Left renal pelvis (tissue), 4 donors: ENCODE measurements around the gene KLHL29. TPM values are rescaled to one million over a fixed set of nuclear protein-coding genes. Genes with fewer than 3 reads are reported as not detected.

Experiments
- DNase-seq, 4 donors: peaks; one replicate each; pipeline ENCODE4 v3.0.0-alpha.2; 2013; ENCODE audit warnings: low read depth in 4 of 4, low spot score in 3 of 4
- polyA plus RNA-seq, 4 donors: library from polyadenylated mRNA; unstranded; fragments of 120-200 nt; gene quantifications; one replicate each; pipeline ENCODE4 v1.2.1, GENCODE V29; 2013; ENCODE audit not compliant: insufficient read length in 4 of 4

Gene KLHL29
- polyA plus RNA-seq, 4 donors = 7.5 to 11.6 (median 11.1) TPM

DNA sequence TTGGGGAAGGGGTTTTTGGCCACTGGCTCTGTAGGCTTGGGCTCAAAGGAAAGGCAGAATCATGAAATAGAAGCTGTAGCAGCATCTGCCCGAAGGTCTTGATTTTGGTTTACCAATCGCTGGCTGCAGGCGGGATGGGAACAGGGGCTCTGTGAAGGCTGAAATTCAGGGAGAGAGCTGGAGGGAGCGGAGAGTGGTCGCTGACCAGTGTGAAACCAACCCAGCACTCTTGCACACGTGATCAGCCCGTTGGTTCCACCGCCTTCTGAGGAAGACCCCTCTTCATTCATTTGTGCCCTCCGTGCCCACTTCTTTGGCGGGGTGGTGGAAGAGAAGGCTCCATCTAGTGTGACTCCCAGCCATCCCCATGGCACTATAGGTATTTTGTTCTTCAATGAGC is 82.6 kb downstream of the KLHL29 start:
- DNase-seq = no peak

DNA sequence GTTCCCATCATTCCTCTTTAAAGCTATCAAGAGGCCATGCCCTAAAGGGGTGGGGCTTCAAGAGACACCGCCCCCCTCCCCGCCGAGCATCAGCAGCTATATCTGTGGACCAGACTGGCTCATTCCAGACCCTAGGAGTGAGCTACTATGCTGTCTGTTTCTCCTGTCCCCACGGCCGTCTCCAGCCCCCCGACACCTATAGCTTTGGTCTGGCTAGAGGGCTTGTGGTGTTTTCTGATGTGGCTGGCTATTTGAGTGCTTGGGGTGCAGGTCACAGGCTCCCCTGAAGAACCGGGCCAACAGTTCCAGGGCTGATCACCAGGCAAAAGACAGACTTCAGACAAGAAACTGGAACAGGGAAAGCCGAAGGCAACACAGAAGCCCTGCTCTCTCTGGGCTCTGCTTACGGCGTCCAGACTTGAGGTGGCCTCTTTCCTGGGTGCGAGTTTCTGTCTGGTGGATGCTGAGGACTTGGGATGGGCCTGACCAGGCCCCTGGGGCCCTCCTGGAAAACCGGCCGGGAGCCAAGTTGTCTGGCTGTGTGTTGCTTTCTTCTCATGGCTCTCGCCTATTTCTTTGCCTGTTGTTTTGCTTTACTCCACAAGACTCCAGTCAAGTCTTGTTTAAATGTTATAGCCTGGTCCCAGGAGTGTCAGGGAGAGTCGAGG is 83.6 kb downstream of the KLHL29 start:
- DNase-seq = no peak

DNA sequence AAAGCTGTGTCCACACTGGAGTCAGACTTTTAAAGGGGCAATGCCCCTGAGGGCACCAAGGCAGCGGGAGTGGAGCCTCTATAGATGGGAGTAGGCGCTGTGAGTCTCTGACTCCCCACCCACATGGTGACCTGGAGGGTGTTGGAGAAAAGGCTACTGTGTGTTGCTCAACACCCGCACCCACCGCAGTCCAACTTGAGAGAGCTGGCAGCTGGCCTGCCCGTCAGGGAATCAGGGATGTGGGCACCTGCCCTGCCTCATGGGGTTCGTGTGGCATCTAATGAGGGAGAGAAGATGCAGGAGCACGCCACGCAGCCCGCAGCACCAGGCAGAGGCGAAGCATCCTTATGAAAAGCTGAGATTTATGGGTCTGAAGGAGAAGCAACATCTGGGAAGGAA is 84.2 kb downstream of the KLHL29 start:
- no peak for DNase-seq

DNA sequence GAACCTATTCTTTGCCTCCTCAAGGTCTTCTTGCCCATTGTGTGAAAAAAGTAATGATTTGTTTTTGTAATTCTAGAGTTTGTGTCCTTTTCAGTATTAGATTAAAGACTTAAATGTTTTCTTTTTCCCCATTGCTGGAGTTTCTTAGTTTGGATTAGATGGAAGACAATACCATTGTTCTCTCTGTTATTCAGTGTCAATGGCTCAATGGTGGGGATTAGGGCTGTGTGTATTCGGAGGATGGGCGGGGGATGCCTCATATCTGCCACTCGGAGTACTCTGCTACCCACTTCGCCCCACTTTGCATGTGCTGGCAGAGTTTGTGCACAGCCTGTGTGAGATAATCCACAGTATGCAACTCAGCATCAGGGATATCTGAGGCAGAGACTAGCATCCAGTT is 90.1 kb downstream of the KLHL29 start:
- no peak for DNase-seq

DNA sequence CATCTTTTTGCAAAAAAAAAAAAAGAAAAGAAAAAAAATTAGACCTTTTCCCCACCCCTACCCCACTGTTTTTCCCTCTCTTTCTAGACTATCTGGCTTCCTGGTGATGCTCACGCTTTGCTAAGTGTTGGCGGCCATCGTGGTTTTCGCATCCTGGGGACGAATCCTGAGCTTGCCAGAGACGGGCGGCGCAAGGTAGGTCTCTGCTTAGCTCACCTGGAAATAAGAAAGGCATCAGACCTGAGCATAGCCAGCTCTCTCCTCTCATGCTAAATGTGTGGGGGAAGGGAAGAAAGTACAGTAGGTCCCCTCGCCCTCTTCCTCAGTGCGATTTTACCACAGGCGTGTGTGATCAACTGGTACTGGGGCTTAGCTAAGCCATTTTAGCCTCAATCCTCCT is 90.5 kb downstream of the KLHL29 start:
- no peak for DNase-seq

DNA sequence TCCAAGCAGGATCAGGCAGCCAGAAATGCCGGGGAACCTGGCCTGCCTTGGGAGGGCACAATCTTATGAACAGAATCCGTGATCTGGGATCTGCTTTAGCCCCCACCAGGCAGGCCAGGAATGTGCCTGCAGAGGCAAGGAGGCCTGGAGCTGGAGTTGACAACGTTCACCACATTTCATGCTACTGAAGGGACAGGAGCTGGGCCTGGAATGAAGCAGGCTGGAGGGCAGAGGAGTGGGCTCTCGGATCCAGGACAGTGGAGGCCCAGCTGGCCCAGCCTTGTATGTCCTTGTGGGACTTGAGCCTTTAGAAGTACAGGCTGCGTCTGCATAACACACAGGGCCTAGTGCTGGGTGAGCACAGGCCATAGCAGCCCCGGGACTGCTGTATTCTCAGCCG is 91.8 kb downstream of the KLHL29 start:
- no peak for DNase-seq

DNA sequence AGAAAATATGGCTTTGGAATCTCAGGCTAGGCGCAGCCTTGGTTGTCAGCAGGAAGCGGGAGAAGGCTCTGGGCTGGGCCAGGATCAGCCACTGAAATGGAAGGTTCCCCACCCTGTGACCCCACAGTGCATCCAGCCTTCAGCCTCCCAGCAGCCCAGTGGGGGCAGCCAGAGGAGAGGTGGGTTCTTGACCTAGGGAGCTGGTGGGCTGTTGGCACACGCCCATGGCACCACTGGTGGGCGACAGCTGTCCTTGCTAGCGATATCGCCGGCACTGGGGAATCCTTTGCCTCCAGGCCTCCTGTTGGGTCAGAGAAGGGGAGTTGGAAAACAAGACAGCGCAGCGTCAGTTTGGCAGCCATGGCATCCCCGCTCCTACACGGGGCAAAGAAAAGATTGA is 92.4 kb downstream of the KLHL29 start:
- DNase-seq = no peak

DNA sequence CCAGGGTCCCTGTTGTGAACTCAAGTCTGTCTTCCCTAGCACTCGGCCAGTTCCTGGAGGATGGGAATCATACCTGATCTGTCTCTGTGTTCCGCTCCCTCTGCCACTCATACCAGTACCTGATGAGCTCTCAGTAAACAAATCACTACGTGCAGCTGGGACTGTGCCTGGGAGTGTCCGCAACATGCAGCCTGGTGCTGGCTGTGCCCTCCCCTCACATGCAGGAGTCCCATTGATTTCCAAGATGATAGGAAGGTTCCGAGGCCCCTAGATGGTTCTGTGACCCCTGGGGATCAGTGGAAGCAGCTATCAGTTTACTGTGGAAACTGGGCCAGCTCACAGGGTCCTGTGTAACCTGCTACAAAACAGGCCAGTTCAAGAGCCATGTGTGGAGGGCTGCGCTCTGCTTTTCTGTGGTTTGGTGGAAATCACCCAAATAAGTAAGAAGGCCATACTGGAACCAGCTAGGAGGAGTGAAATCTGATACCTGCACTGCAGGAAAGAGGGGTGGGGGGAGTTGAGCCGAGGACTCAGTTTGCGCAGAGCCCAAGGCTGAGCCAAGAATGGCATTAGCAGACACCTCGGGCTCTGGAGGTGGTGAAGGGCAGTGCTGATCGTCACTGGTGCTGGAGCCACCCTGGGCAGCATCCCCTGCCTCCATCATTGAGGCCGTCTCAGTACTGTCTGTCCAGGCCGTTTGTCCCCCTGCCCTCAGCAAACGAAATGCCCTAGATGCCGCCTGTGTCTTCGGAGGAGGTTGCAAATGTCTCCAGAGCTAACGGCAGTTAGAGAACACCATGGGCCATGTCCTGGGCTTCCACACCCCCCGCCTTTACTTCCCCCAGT is 93.3 kb downstream of the KLHL29 start:
- DNase-seq = no peak

DNA sequence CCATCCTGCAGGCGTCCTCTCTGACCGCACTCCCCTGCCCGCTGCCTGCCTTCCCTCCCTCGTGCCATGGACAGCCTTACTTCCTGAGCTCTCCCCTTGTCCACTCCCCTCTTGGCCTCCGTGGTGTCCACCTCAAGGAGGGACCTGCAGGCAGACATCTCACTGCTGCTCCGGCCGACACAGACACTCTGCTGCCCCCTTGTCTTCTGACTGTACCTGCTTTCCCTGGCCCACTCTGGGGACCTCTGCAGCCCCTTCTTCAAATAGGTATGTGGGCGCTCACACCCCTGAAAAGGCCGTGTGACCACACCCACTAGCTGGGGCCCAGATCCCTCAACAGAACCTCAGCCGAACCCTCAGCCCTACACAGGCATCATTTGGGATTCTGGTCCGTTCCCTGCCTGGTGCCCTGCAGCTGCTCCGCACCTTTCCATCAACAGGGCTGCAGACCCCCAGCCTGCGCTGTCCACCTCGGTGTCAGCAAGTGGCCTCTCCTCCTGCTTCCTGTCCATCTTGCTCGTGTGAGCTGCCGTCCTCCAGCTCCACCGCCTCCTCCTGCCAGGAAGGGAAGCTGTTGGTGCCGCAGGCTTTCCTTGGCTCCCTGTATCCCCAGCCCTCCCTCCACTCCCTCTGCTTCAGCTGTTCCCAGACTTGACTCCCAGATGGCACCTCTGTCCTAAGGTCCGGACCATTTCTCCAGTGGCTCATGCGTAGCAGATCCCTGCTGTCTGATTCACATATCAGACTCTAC is 94.1 kb downstream of the KLHL29 start:
- no peak for DNase-seq

DNA sequence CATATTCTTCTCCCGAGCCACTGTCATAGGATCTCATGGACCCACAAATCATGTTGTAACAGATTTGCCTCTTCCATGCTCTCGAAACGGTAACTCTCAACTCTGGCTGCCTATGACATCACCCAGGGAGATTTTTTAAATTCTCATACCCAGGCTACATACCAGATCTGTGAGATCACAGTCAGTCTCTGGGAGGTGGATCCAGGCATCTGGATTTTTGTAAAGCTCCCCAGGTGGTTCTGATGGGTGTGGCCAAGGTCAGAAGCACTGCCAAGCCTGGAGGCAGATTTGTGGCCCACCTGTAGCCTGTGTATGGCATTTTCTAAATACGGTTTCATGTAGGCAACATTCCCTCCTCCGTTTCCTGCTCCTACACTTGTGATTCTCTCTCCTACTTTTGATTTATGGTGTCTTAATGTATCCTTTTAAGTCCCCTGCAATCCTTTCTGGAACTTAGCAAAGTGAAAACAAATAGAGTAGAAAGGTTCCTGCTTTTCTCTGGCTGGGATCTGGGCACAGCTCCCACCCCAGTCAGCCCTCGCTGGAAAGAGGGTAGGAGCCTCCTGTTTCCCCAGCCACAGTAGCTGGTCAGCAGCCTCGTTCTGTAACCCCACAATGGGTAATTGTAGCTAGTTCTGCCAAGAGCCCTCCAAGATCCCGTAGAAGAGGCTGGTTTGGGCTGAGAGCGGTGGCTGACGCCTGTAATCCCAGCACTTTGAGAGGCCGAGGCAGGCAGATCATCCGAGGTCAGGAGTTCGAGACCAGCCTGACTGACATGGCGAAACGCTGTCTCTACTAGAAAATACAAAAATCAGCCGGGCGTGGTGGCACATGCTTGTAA is 96.2 kb downstream of the KLHL29 start:
- peak; percentile 18 to 62 (median 35) for DNase-seq

DNA sequence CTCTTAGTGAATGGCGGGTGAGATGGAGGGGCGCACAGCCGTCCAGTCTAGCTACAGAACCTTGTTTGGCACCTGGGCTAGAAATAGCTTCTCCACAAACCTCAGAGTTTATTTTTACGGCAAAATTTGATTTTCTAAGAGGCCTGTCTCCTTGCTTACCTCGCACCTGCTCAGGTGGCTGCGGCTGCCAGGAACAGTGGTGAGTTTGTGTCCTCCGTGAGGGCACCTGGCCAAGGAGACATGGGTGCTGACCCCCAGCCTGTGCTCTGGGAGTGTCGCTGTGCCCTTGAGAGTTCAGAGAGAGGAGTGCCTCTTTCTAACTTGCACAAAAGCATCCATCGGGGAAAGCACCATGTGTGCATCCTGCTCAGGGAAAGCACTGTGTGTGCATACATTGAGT is 97.2 kb downstream of the KLHL29 start:
- DNase-seq = no peak

DNA sequence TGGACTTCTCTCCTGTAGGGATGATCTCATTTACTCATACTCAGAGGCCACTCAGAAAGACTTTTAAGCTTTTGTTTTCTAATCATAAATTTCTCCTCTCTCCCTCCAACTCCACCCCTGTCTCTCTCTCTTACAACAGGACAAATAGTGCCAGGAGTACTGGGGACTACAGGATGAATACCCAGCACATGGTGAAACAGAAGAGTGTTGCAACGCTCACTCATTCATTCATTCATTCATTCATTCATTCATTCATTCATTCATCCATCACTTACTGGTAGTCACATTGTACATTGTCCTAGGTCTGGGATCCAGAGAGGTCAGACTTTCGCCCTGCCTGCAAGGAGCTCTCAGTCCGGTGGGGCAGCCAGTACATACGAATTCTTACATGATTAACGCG is 97.6 kb downstream of the KLHL29 start:
- DNase-seq = no peak

DNA sequence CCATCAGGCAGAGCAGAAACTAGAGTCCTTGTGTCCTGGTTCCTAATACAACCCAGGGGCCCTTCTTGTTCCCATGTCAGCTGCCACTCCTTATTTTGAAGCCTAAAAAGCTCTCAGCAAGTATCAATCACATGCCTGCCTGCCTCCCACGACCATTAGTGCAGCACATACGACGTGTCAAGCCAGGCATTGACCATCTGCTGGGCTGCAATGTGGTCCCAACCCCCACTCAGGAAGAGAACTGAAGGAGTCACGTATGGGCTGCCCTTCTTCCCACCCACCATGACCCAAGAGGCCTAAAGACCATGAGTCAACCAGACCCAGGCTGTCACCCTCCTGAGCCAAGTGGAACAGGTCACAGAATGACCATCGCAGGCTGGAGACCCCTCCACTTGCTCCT is 98.8 kb downstream of the KLHL29 start:
- DNase-seq = no peak

DNA sequence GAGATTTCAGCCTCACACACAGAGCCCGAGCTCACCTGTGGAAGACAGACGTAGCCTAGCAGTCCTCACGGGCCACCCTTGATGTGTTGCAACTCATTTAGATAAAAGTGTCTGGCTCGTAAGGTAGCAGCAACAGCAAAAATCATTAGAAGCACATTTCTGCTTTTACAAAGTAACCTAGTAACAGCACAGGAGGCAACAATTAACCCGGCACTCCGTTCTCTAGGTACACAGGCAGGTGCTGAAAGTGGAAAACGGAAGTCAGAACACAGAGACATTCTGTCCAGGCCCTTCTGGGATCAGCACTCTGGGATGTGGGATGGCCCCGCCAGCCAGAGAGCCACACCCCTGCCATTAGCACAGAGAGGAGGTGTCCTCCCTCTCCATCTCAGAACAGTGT is 99.3 kb downstream of the KLHL29 start:
- DNase-seq = no peak

DNA sequence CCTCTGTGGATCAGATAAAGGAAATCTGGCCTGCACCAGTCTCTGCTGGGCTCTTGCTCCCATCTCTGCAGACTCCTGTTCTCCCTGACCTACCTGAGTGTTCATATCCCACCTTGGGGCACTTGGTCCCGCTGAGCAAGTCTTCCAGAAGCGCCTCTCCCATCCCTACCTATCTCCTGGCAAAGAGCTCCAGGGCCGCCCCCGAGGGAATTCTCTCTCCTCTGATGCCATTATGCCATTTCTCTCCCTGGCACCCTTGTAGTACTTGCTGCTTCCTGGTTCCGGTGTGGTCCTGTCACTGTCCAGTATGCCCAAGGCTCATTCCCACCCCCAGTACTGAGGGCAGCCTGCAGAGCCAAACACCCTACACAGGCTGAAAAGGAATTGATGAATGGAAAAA is 99.8 kb downstream of the KLHL29 start:
- no peak for DNase-seq

DNA sequence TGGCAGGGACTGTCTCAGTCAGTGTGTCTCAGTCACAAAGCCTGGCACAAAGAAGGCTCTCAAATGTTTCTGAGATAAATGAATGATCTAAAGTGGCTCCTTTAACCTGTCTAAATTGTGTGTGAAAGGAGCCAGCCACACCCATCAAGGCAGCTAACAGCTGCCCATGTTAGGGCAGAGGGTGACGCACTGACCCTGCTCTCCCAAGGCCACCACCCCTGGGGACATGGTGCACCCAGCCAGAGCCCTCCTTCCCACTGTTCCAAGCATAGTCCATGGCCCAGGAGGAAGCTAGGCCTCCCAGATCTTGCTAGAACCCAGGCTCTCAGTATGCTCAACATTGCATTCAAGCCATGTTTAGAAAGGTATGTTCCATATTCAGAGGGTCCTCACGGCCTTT is 100.3 kb downstream of the KLHL29 start:
- no peak for DNase-seq

DNA sequence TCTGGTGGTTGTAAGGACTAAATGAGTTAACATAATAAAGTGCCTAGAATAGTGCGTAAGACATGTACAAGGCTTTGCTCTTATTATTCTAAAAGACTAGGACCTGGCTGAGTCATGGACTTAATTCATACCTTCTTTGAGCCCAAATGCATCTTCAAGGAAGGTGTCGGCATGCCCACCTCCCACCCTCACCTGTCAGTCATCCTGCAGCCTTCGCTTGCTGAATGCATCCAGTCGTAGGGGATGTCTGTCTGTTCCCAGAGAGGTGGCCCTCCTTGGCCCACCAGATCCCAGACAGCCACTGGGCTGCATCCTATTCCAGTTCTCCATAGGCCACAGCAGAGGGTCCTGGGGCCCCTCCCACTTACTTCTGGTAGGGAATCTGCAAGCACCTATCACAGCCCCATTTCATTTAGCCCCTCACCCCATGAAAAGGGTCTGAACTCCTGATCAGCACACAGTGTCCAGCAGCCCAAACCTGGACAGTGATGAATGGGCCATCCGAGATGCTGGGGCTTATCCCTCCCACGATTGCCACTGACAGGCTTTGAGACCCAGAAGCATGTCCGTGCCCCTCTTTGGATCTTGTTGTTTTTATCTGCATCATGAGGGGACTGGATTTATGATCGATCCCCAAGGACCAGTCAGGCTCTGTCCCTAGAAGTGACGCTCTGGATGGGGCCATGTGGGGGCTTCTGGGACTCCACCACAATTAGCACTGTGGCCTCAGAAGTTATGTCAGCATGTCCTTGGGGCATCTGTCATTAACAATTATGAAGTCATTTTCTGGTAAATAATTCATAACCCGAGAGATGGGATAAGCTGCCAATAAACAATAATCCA is 101.1 kb downstream of the KLHL29 start:
- DNase-seq = no peak

DNA sequence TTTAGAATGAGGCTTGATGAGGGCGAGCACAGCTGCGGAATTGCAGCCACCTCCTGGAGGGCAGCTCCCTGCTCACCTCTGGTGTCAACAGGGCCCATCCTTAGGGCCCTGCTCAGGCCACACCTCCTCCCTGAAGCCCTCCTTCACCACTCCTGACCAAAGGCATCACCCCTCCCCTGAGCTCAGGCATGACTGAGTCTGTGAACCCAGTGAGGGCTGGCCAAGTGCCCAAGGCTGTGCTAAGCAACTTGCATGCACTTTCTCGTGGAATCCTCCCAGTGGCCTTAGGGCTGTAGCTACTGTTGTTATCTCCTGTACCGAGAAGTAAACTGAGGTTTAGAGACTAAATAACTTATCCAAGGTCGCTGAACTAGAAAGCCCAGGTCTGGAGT is 101.7 kb downstream of the KLHL29 start:
- no peak for DNase-seq

DNA sequence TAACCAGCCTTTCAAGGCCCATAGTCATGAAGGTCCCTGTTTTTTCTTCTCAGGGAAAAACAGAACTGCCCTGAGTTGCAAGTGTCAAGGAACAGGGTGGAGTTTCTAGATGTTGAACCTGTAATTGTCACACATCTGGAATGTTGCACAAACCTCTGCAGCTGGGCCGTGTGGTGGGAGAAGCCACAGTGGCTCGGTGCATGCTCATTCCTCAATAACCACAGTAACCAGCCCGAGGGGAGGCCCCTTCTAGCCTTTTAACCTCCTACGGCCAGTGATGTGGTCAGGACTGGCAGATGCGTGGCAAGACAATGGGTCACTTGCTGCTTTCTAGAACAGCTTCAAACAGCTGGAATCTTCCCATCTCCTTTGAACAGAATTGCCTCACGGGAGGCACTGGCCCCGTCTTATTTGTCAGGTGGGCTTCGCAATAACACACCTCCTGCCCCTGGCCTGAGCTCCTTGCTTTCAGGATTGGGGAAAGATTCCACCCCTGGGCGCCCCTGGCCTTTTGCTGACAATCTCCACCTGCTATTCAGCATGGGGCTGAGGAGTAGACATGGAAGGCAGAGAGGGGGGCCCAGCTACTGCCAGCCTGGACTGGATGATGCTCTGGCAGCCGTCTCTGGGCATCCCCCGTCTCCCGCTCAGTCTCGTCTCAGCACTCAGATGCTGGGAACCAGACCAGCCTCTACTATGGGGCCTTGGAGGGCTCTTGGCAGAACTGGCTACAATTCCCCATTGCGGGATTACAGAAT is 102.9 kb downstream of the KLHL29 start:
- no peak for DNase-seq
